Panc1 (cell line): ENCODE results near the gene ADSL. TPM values are rescaled to one million over a fixed set of nuclear protein-coding genes. Genes with fewer than 3 reads are reported as not detected.
"Not testable (repeated sequence)": the region's sequence is repeated elsewhere in the genome, so short reads cannot be mapped to it uniquely, and the experiment has no call there.

ENCODE experiments used
- ATAC-seq: fragments of 200-7000 bp; cut with Tn5 transposase; 2 replicates; pipeline ENCODE4 v1.9.1; 2020; ENCODE audit warnings: mild to moderate bottlenecking, moderate library complexity
- BruUV-seq: library from RNA; stranded (reverse); fragments of 400-500 nt; replicated peaks from 2 replicates; lab custom pipeline; 2021; lab: Mats Ljungman, UMichigan
- CTCF ChIA-PET: fragments of 300-600 bp; sonication (Branson Sonifier 250); formaldehyde crosslinking; loops from one replicate; lab custom pipeline; 2022; ENCODE audit warnings: antibody characterized with exemption; lab: Charles Lee
- POLR2A ChIA-PET: fragments of 300-600 bp; sonication (Branson Sonifier 250); formaldehyde crosslinking; loops from one replicate; lab custom pipeline; 2022; ENCODE audit warnings: antibody characterized with exemption; lab: Charles Lee
- DNase-seq: peaks from one replicate; pipeline ENCODE4 v3.0.0-alpha.2; 2010; ENCODE audit warnings: low read depth, low spot score
- H3K27ac ChIP-seq: 2 replicates; pipeline ENCODE4 v1.5.1; 2011; ENCODE audit warnings: mild to moderate bottlenecking, low read length, inconsistent platforms
- H3K27me3 ChIP-seq: fragments of 200-500 bp; sonication (Bioruptor generic); 2 replicates; pipeline ENCODE4 v1.6.0; 2014; ENCODE audit warnings: low read length, inconsistent platforms; ENCODE audit not compliant: control insufficient read depth, insufficient read depth
- H3K36me3 ChIP-seq: fragments of 200-500 bp; sonication (Bioruptor generic); 2 replicates; pipeline ENCODE4 v1.5.1; 2014; ENCODE audit warnings: inconsistent platforms, mild to moderate bottlenecking, low read length, moderate library complexity; ENCODE audit not compliant: control insufficient read depth, insufficient read depth
- H3K4me1 ChIP-seq: 2 replicates; pipeline ENCODE4 v1.5.1; 2011; ENCODE audit warnings: inconsistent platforms, mild to moderate bottlenecking, low read length, moderate library complexity; ENCODE audit not compliant: control insufficient read depth, insufficient read depth
- H3K4me3 ChIP-seq, 2 experiments: 2 replicates each; pipeline ENCODE4 v1.5.1; 2011 to 2012; ENCODE audit warnings: low read depth in 2 of 2, low read length in 2 of 2, mild to moderate bottlenecking in 2 of 2, inconsistent platforms in 1 of 2, moderate library complexity in 1 of 2
- H3K9me3 ChIP-seq: fragments of 200-500 bp; sonication (Bioruptor generic); 2 replicates; pipeline ENCODE4 v1.5.1; 2014; ENCODE audit warnings: low read depth, mild to moderate bottlenecking, inconsistent platforms, low read length, moderate library complexity; ENCODE audit not compliant: control insufficient read depth, insufficient read depth
- CTCF ChIP-seq: fragments of 450-650 bp; IDR thresholded peaks from 2 replicates; pipeline ENCODE4 v1.5.1; 2017; ENCODE audit warnings: mild to moderate bottlenecking
- POLR2AphosphoS5 ChIP-seq: IDR thresholded peaks from 2 replicates; pipeline ENCODE4 v1.6.1; 2012; ENCODE audit warnings: mild to moderate bottlenecking, low read depth, low read length, moderate library complexity
- SIN3A ChIP-seq: IDR thresholded peaks from 2 replicates; pipeline ENCODE4 v1.6.1; 2012; ENCODE audit warnings: low read depth, mild to moderate bottlenecking, low read length, moderate library complexity, borderline replicate concordance; ENCODE audit not compliant: insufficient read depth
- TCF7L2 ChIP-seq: IDR thresholded peaks from 2 replicates; pipeline ENCODE4 v1.6.1; 2011; ENCODE audit warnings: mild to moderate bottlenecking, low read depth, low read length, inconsistent platforms
- in situ Hi-C: cut with HindIII; loops from 2 replicates; pipeline ENCODE4 v1.10.0; 2016; ENCODE audit warnings: low sequenced_read_pairs, low pct_unique_long_range_greater_than_20kb
- intact Hi-C: fragments of 100-400 bp; cut with micrococcal nuclease; formaldehyde crosslinking; loops from one replicate; pipeline ENCODE4 v1.10.0; 2022; ENCODE audit not compliant: unreplicated experiment
- total RNA-seq: library from RNA; stranded (reverse); gene quantifications from one replicate; pipeline ENCODE4 v1.2.1, GENCODE V29; 2021; ENCODE audit not compliant: unreplicated experiment
- TF ChIP-seq, protein P1 (sequence below), 2 experiments: IDR thresholded peaks; 2 replicates each; pipeline ENCODE4 v1.6.1; 2011 to 2012; ENCODE audit warnings: low read depth in 2 of 2, control low read depth in 1 of 2, low read length in 1 of 2, mild to moderate bottlenecking in 1 of 2, moderate library complexity in 1 of 2; ENCODE audit not compliant: insufficient read depth in 1 of 2

The ADSL gene
- total RNA-seq, 1 experiment from 2014 or later: 107 TPM

GRCh38 chr22:40311646-40312045, 34.7 kb upstream of the ADSL start:
- DNase-seq, H3K4me3 ChIP-seq, H3K9me3 ChIP-seq, H3K4me1 ChIP-seq, intact Hi-C loops, BruUV-seq, CTCF ChIA-PET, in situ Hi-C loops, H3K27me3 ChIP-seq, ATAC-seq, H3K27ac ChIP-seq: not testable (repeated sequence)
- POLR2A ChIA-PET: interaction anchor here (0.7 kb wide), 1 partner anchor 13 kb away, joined by 3 read pairs; no protein-coding TSS in a partner anchor
- H3K36me3 ChIP-seq: peaks cover 19% of the 10 kb centered on the region; the same call in 1 of the 2 replicates

- ChIA-PET POLR2A (interaction anchor here (0.7 kb wide), 1 partner anchor 13 kb away, joined by 3 read pairs; no protein-coding TSS in a partner anchor), CTCF (no interaction called here)
- in situ Hi-C loops: no loop called here
These were observed 34.2 kb upstream of the ADSL start for GRCh38 chr22:40312050-40312449.

More at GRCh38 chr22:40312050-40312449, 34.2 kb upstream of the ADSL start:
- Histone ChIP-seq H3K27me3 (no peaks in the 10 kb centered on the region), H3K27ac (no peak overlapping the region), H3K9me3 (no peaks in the 10 kb centered on the region), H3K4me3 (no peak overlapping the region), H3K4me1 (no peaks in the 10 kb centered on the region), H3K36me3 (peaks cover 19% of the 10 kb centered on the region; the same call in 1 of the 2 replicates)
- DNase-seq (no peak), ATAC-seq (no peak)
- intact Hi-C loops: no loop called here
- TF ChIP-seq, protein P1, sequence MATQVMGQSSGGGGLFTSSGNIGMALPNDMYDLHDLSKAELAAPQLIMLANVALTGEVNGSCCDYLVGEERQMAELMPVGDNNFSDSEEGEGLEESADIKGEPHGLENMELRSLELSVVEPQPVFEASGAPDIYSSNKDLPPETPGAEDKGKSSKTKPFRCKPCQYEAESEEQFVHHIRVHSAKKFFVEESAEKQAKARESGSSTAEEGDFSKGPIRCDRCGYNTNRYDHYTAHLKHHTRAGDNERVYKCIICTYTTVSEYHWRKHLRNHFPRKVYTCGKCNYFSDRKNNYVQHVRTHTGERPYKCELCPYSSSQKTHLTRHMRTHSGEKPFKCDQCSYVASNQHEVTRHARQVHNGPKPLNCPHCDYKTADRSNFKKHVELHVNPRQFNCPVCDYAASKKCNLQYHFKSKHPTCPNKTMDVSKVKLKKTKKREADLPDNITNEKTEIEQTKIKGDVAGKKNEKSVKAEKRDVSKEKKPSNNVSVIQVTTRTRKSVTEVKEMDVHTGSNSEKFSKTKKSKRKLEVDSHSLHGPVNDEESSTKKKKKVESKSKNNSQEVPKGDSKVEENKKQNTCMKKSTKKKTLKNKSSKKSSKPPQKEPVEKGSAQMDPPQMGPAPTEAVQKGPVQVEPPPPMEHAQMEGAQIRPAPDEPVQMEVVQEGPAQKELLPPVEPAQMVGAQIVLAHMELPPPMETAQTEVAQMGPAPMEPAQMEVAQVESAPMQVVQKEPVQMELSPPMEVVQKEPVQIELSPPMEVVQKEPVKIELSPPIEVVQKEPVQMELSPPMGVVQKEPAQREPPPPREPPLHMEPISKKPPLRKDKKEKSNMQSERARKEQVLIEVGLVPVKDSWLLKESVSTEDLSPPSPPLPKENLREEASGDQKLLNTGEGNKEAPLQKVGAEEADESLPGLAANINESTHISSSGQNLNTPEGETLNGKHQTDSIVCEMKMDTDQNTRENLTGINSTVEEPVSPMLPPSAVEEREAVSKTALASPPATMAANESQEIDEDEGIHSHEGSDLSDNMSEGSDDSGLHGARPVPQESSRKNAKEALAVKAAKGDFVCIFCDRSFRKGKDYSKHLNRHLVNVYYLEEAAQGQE (IDR thresholded peaks at IDR 0.05; ENCODE audit: insufficient read depth in 1 of 2, low read depth in 2 of 2, low read length in 1 of 2): no peak
- TF ChIP-seq CTCF: no peak
- no peak for TF ChIP-seq POLR2AphosphoS5
- no peak for TF ChIP-seq SIN3A
- no peak for TF ChIP-seq TCF7L2
- no TSS peak for BruUV-seq
